Adrenal gland (tissue), 12 donors: Measurements from ENCODE around the gene NCBP2. TPM values are rescaled to one million over a fixed set of nuclear protein-coding genes. Genes with fewer than 3 reads are reported as not detected.

Source experiments
- DNase-seq, 7 donors: peaks; one replicate each; pipeline ENCODE4 v3.0.0-alpha.2; 2019 to 2020
- H3K27ac ChIP-seq, 5 donors: fragments of 200-600 bp; sonication (generic) in 4 of 5; 1 replicate in 3 of 5; 2 replicates in 2 of 5; pipeline versions ENCODE4 v1.5.1 to v1.8.0; 2016 to 2020; ENCODE audit warnings: mild to moderate bottlenecking in 1 of 5
- H3K27me3 ChIP-seq: fragments of 200-600 bp; 2 replicates; pipeline ENCODE4 v1.8.0; 2021
- H3K36me3 ChIP-seq, 2 donors: fragments of 200-600 bp; replicated peaks in 1 of 2; 1 replicate in 1 of 2; 2 replicates in 1 of 2; pipeline versions ENCODE4 v1.5.1 to v1.8.0; 2018 to 2022
- H3K4me1 ChIP-seq, 2 donors: fragments of 200-600 bp; replicated peaks in 1 of 2; 1 replicate in 1 of 2; 2 replicates in 1 of 2; pipeline versions ENCODE4 v1.5.1 to v1.8.0; 2018 to 2021
- H3K4me3 ChIP-seq, 4 donors: fragments of 200-600 bp; sonication (generic) in 3 of 4; one replicate each; pipeline ENCODE4 v1.5.1; 2016 to 2018
- H3K9me3 ChIP-seq, 3 donors: fragments of 200-600 bp; sonication (generic) in 1 of 3; replicated peaks in 1 of 3; 1 replicate in 2 of 3; 2 replicates in 1 of 3; pipeline versions ENCODE4 v1.5.1 to v1.8.0; 2016 to 2021
- POLR2A ChIP-seq, 2 donors: fragments of 450-650 bp; IDR thresholded peaks; one replicate each; pipeline ENCODE4 v1.6.1; 2017; ENCODE audit warnings: antibody characterized with exemption in 2 of 2, mild to moderate bottlenecking in 2 of 2, moderate library complexity in 1 of 2
- WGBS, 4 donors: extraction: QIAGEN DNeasy Blood & Tissue Kit in 2 of 4; methylation state at CpG; one replicate each; pipeline versions ENCODE4 v1.1.5 to v1.1.7; 2013 to 2017; 5-methylcytosine and 5-hydroxymethylcytosine counted together
- intact Hi-C, 2 donors: fragments of 100-400 bp; cut with DNase I; formaldehyde crosslinking; loops; one replicate each; pipeline versions ENCODE4 v1.14.1 to v1.15.0; 2022 to 2023
- polyA plus RNA-seq, 3 donors: library from polyadenylated mRNA; stranded (reverse); fragments of 200-250 nt in 2 of 3; fragments of 350-450 nt in 1 of 3; fragmentation: Illumina TruSeq in 1 of 3; extraction: RNeasy Lipid Tissue Mini Kit (QIAGEN cat#74804) in 1 of 3; gene quantifications; one replicate each; pipeline ENCODE4 v1.2.3, GENCODE V29; 2013 to 2014
- total RNA-seq, 9 donors: library from RNA; depleted of rRNA in 4 of 9; stranded (reverse); fragments of >200 nt in 4 of 9; fragments of 120-200 nt in 1 of 9; fragmentation: NEBNext Ultra II Directional in 1 of 9; extraction: Animal tissue kit (Norgen Biotek cat#: 25700) in 1 of 9; gene quantifications; one replicate each; pipeline versions ENCODE4 v1.1.0 to v1.2.4, GENCODE V29; 2013 to 2023
- TF ChIP-seq, protein P1 (sequence below), 6 experiments: fragments of 450-650 bp in 4 of 6; fragments of 200-600 bp in 2 of 6; sonication (generic) in 1 of 6; IDR thresholded peaks; 1 replicate in 5 of 6; 2 replicates in 1 of 6; pipeline versions ENCODE4 v1.5.1 to v1.8.0; 2016 to 2021; ENCODE audit warnings: antibody characterized with exemption in 6 of 6, mild to moderate bottlenecking in 2 of 6, moderate library complexity in 1 of 6
- donor health status: healthy with polysubstance abuse.
- donor health status: Bipolar disorder and iron deficiency.
- donor health status: DM: yes; HTN: yes; CAD: no.
- donor health status: DM: no; HTN: no; CAD: no.
- donor health status: DM: no; HTN: no; CAD: no.
- donor health status: DM: yes; HTN: yes; CAD: no.

NCBP2 gene
- total and polyA plus RNA-seq, 12 donors, result 38.5 to 100 (median 56.7) TPM

DNA sequence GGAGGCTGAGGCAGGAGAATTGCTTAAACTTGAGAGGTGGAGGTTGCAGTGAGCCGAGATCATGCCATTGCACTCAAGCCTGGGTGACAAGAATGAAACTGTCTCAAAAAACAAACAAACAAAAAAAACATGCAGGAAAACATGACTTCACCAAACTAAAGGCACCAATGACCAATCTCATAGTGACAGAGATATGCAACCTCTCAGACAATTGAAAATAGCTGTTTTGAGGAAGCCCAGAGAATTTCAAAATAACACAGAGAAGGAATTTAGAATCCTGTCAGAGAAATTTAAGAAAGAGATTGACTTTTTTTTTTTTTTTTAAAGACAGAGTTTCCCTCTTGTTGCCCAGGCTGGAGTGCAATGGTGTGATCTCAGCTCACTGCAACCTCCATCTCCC, 26.1 kb downstream of the NCBP2 start:
- Histone ChIP-seq H3K36me3 (peaks cover 0 to 8% of the 10 kb centered on the region in 2 donors), H3K4me3 (no peak overlapping the region), H3K4me1 (no peaks in the 10 kb centered on the region), H3K27me3 (no peaks in the 10 kb centered on the region), H3K9me3 (no peaks in the 10 kb centered on the region), H3K27ac (no peak overlapping the region)
- intact Hi-C loops, result no loop called here
- no peak for DNase-seq
- 91 to 97% (median 95%) methylated on average over 1 of the region's 1 CpG for WGBS, 4 donors
- no peak for TF ChIP-seq POLR2A (IDR thresholded peaks at IDR 0.05)
- TF ChIP-seq, protein P1, sequence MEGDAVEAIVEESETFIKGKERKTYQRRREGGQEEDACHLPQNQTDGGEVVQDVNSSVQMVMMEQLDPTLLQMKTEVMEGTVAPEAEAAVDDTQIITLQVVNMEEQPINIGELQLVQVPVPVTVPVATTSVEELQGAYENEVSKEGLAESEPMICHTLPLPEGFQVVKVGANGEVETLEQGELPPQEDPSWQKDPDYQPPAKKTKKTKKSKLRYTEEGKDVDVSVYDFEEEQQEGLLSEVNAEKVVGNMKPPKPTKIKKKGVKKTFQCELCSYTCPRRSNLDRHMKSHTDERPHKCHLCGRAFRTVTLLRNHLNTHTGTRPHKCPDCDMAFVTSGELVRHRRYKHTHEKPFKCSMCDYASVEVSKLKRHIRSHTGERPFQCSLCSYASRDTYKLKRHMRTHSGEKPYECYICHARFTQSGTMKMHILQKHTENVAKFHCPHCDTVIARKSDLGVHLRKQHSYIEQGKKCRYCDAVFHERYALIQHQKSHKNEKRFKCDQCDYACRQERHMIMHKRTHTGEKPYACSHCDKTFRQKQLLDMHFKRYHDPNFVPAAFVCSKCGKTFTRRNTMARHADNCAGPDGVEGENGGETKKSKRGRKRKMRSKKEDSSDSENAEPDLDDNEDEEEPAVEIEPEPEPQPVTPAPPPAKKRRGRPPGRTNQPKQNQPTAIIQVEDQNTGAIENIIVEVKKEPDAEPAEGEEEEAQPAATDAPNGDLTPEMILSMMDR (IDR thresholded peaks at IDR 0.05), result no peak

DNA sequence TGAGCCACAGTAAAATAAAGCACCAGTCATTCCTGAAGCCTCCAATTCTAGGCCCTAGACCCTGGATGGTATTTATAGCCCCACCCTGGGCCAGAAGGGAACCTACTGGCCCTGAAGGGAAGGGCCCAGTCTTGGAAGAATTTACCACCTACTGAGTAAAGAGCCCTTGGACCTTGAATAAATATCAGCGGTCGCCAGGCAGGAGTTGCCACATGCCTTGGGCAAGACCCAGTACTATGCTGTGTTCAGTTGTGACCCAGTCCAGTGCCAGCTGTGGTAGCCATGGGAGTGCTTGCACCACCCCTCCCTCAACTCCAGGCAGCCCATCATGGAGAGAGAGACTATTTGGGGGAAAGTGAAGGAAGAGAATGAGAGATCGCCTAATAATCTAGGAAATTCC, 27.0 kb downstream of the NCBP2 start:
- WGBS, 4 donors, result 96 to 100% (median 99%) methylated on average over 3 of the region's 3 CpGs

DNA sequence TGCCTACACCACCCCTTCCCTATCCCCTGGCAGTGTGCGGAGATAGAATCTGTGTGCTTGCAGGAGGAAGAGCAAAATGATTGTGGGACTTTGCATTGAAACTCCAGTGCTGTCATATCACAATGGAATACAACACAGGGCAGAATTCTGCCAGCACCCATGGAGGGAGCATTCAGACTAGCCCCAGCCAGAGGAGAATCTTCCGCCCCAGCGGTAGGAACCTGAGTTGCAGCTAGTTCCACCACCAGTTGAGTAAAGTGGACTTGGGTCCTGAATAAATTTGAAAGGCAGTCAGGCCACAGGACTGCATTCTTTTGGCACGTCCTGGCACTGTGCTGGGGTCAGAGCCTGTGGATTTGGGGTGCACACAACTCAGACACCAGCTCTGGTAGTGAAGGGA, 27.5 kb downstream of the NCBP2 start:
- whole genome bisulfite sequencing, 4 donors, result 88 to 100% (median 94%) methylated on average over 3 to 4 of the region's 4 CpGs
- H3K4me3 ChIP-seq, result no peak overlapping the region
- TF ChIP-seq, protein P1 (IDR thresholded peaks at IDR 0.05), result no peak

More for the DNA sequence above, 27.0 kb downstream of the NCBP2 start:
- H3K27me3 ChIP-seq, result no peaks in the 10 kb centered on the region
- H3K36me3 ChIP-seq, result peaks cover 0 to 8% of the 10 kb centered on the region in 2 donors
- intact Hi-C loops, result no loop called here
- TF ChIP-seq, protein P1 (IDR thresholded peaks at IDR 0.05), result no peak
- TF ChIP-seq POLR2A (IDR thresholded peaks at IDR 0.05), result no peak
- no peaks in the 10 kb centered on the region for H3K4me1 ChIP-seq
- H3K9me3 ChIP-seq, result no peaks in the 10 kb centered on the region
- no peak overlapping the region for H3K4me3 ChIP-seq
- DNase-seq, result no peak
- H3K27ac ChIP-seq, result no peak overlapping the region

DNA sequence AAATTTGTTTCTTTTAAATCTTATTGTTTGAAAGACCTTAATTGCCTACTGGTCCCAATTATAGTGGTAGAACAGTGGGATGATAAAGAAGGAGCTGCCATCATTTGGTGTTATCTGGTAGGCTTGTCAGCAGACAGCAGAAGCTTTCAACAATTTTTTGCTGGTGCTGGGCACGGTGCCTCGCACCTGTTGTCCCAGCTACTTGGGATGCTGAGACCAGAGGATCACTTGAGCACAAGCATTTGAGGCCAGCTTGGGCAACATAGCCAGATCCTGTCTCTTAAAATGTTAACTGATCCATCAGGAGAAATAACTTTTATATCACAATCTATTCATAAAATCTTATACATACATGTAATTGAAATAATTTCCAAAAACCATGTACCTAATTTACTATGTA, 38.6 kb downstream of the NCBP2 start:
- Histone ChIP-seq H3K36me3 (peaks cover 0 to 50% of the 10 kb centered on the region in 2 donors), H3K9me3 (no peaks in the 10 kb centered on the region), H3K4me3 (no peak overlapping the region), H3K27me3 (no peaks in the 10 kb centered on the region), H3K27ac (no peak overlapping the region), H3K4me1 (no peaks in the 10 kb centered on the region)
- TF ChIP-seq, protein P1 (IDR thresholded peaks at IDR 0.05), result no peak
- TF ChIP-seq POLR2A (IDR thresholded peaks at IDR 0.05), result no peak
- DNase-seq, result no peak
- WGBS, 4 donors, result 95 to 100% (median 97%) methylated on average over 2 of the region's 2 CpGs
- intact Hi-C loops, result no loop called here

More for the DNA sequence above, 27.5 kb downstream of the NCBP2 start:
- Histone ChIP-seq H3K4me1 (no peaks in the 10 kb centered on the region), H3K27me3 (no peaks in the 10 kb centered on the region), H3K36me3 (peaks cover 0 to 9% of the 10 kb centered on the region in 2 donors), H3K9me3 (no peaks in the 10 kb centered on the region), H3K27ac (no peak overlapping the region)
- intact Hi-C loops, result no loop called here
- DNase-seq, result no peak
